Smooth muscle cell (in vitro differentiated cells): ENCODE results near the gene TM4SF4. TPM values are rescaled to one million over a fixed set of nuclear protein-coding genes. Genes with fewer than 3 reads are reported as not detected.

Experiments
- DNase-seq: peaks from one replicate; lab custom pipeline; 2025; ENCODE audit not compliant: unreplicated experiment; lab: John Stamatoyannopoulos, UW
- H2AFZ ChIP-seq: fragments of 200-600 bp; sonication (generic); 2 replicates; pipeline ENCODE4 v1.6.0; 2016; ENCODE audit warnings: antibody characterized with exemption, low read depth, mild to moderate bottlenecking
- H3F3A ChIP-seq: fragments of 200-600 bp; sonication (generic); 2 replicates; pipeline ENCODE4 v1.6.0; 2017; ENCODE audit warnings: antibody characterized with exemption, low read depth
- H3K27ac ChIP-seq: fragments of 200-600 bp; sonication (generic); 2 replicates; pipeline ENCODE4 v1.5.1; 2016; ENCODE audit warnings: low read depth, mild to moderate bottlenecking
- H3K27me3 ChIP-seq: fragments of 200-600 bp; sonication (generic); 2 replicates; pipeline ENCODE4 v1.6.1; 2016; ENCODE audit warnings: low read depth, mild to moderate bottlenecking
- H3K36me3 ChIP-seq: fragments of 200-600 bp; sonication (generic); 2 replicates; pipeline ENCODE4 v1.5.1; 2016; ENCODE audit warnings: low read depth
- H3K4me1 ChIP-seq: fragments of 200-600 bp; sonication (generic); 2 replicates; pipeline ENCODE4 v1.5.1; 2016; ENCODE audit warnings: low read depth
- H3K4me2 ChIP-seq: fragments of 200-600 bp; sonication (generic); 2 replicates; pipeline ENCODE4 v1.6.0; 2016; ENCODE audit warnings: mild to moderate bottlenecking
- H3K4me3 ChIP-seq: fragments of 200-600 bp; sonication (generic); 2 replicates; pipeline ENCODE4 v1.5.1; 2016; ENCODE audit warnings: mild to moderate bottlenecking
- H3K79me2 ChIP-seq: fragments of 200-600 bp; sonication (generic); 2 replicates; pipeline ENCODE4 v1.6.0; 2016; ENCODE audit warnings: low read depth, mild to moderate bottlenecking
- H3K9ac ChIP-seq: fragments of 200-600 bp; sonication (generic); 2 replicates; pipeline ENCODE4 v1.6.0; 2016; ENCODE audit warnings: low read depth
- H3K9me3 ChIP-seq: fragments of 200-600 bp; sonication (generic); replicated peaks from 2 replicates; pipeline ENCODE4 v1.5.1; 2016; ENCODE audit warnings: low read depth
- H4K20me1 ChIP-seq: fragments of 200-600 bp; sonication (generic); 2 replicates; pipeline ENCODE4 v1.6.0; 2016; ENCODE audit warnings: low read depth
- WGBS: methylation state at CpG from one replicate; pipeline ENCODE4 v1.1.7; 2016; ENCODE audit warnings: low lambda C conversion rate; 5-methylcytosine and 5-hydroxymethylcytosine counted together
- polyA plus RNA-seq: library from polyadenylated mRNA; unstranded; fragments of >200 nt; fragmentation: Nextera tagmentation; extraction: Ambion mirVana; gene quantifications from 2 replicates; pipeline ENCODE4 v1.2.1, GENCODE V29; 2016
- total RNA-seq: library from RNA; depleted of rRNA; stranded (reverse); fragments of >200 nt; gene quantifications from 2 replicates; pipeline ENCODE4 v1.2.3, GENCODE V29; 2014
- TF ChIP-seq, protein P1 (sequence below): fragments of 200-600 bp; sonication (generic); IDR thresholded peaks from 2 replicates; pipeline ENCODE4 v1.5.1; 2017; ENCODE audit warnings: borderline replicate concordance, mild to moderate bottlenecking, antibody characterized with exemption; ENCODE audit not compliant: insufficient read depth, poor library complexity, severe bottlenecking

Gene TM4SF4
- total and polyA plus RNA-seq, 2 experiments from 2014 or later, result 0.29 TPM; not detected in 1

- no peaks in the 10 kb centered on the region for H3K27me3 ChIP-seq
- no peak overlapping the region for H3K4me2 ChIP-seq
- no peaks in the 10 kb centered on the region for H3K36me3 ChIP-seq
- H2AFZ ChIP-seq, result no peak overlapping the region
- WGBS, result 60% methylated on average over 4 of the region's 4 CpGs
- H3K27ac ChIP-seq, result no peak overlapping the region
- no peak overlapping the region for H3K4me3 ChIP-seq
- no peak overlapping the region for H3K9ac ChIP-seq
- no peak for DNase-seq
- TF ChIP-seq, protein P1, sequence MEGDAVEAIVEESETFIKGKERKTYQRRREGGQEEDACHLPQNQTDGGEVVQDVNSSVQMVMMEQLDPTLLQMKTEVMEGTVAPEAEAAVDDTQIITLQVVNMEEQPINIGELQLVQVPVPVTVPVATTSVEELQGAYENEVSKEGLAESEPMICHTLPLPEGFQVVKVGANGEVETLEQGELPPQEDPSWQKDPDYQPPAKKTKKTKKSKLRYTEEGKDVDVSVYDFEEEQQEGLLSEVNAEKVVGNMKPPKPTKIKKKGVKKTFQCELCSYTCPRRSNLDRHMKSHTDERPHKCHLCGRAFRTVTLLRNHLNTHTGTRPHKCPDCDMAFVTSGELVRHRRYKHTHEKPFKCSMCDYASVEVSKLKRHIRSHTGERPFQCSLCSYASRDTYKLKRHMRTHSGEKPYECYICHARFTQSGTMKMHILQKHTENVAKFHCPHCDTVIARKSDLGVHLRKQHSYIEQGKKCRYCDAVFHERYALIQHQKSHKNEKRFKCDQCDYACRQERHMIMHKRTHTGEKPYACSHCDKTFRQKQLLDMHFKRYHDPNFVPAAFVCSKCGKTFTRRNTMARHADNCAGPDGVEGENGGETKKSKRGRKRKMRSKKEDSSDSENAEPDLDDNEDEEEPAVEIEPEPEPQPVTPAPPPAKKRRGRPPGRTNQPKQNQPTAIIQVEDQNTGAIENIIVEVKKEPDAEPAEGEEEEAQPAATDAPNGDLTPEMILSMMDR, result no peak
- H3K9me3 ChIP-seq, result no peaks in the 10 kb centered on the region
- H4K20me1 ChIP-seq, result no peaks in the 10 kb centered on the region
- no peaks in the 10 kb centered on the region for H3K79me2 ChIP-seq
- H3K4me1 ChIP-seq, result no peaks in the 10 kb centered on the region
- no peaks in the 10 kb centered on the region for H3F3A ChIP-seq
Measured at GRCh38 chr3:149497966-149498670, 23.6 kb downstream of the TM4SF4 start.

- Histone ChIP-seq H3K79me2 (no peaks in the 10 kb centered on the region), H3K9me3 (no peaks in the 10 kb centered on the region), H3F3A (no peaks in the 10 kb centered on the region), H4K20me1 (no peaks in the 10 kb centered on the region), H3K27ac (peak overlapping the region; percentile 42), H2AFZ (no peak overlapping the region), H3K9ac (peak overlapping the region; percentile 36), H3K36me3 (no peaks in the 10 kb centered on the region), H3K4me1 (no peaks in the 10 kb centered on the region), H3K4me3 (no peak overlapping the region), H3K4me2 (peak overlapping the region; percentile 62), H3K27me3 (no peaks in the 10 kb centered on the region)
- TF ChIP-seq, protein P1, result no peak
- no peak for DNase-seq
- 20% methylated on average over 1 of the region's 1 CpG for WGBS
Measured at GRCh38 chr3:149501524-149501923, 27.0 kb downstream of the TM4SF4 start.

DNA sequence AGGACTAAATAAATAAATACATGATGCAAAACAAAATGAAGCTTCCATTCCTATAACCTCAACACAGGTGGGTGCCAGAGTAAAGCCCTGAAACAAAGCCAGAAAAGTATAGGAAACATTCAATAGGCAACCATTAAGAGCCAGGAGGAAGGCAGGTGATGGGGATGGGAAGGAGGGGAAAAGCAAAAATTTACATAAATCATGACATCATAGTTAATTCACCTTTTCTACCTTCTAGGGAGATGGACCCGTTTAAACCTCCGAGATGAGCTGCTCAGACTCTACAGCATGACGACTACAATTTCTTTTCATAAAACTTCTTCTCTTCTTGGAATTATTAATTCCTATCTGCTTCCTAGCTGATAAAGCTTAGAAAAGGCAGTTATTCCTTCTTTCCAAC, 27.9 kb downstream of the TM4SF4 start:
- WGBS, result 79% methylated on average over 3 of the region's 3 CpGs
- H3K4me1 ChIP-seq, result no peaks in the 10 kb centered on the region
- H3F3A ChIP-seq, result no peaks in the 10 kb centered on the region
- H3K79me2 ChIP-seq, result no peaks in the 10 kb centered on the region
- no peaks in the 10 kb centered on the region for H3K27me3 ChIP-seq
- H3K9ac ChIP-seq, result no peak overlapping the region
- no peaks in the 10 kb centered on the region for H3K36me3 ChIP-seq
- H4K20me1 ChIP-seq, result no peaks in the 10 kb centered on the region
- no peak for DNase-seq
- H3K27ac ChIP-seq, result no peak overlapping the region
- H3K4me3 ChIP-seq, result no peak overlapping the region
- TF ChIP-seq, protein P1, result no peak
- H3K4me2 ChIP-seq, result no peak overlapping the region
- no peak overlapping the region for H2AFZ ChIP-seq
- H3K9me3 ChIP-seq, result no peaks in the 10 kb centered on the region

GRCh38 chr3:149506540-149506939, 32.0 kb downstream of the TM4SF4 start:
- Histone ChIP-seq H3K36me3 (no peaks in the 10 kb centered on the region), H3K27me3 (no peaks in the 10 kb centered on the region), H3K79me2 (no peaks in the 10 kb centered on the region), H3F3A (no peaks in the 10 kb centered on the region), H3K27ac (no peak overlapping the region), H4K20me1 (no peaks in the 10 kb centered on the region), H3K4me2 (no peak overlapping the region), H3K9ac (no peak overlapping the region), H3K4me3 (no peak overlapping the region), H3K9me3 (no peaks in the 10 kb centered on the region), H3K4me1 (peaks cover 10% of the 10 kb centered on the region), H2AFZ (no peak overlapping the region)
- WGBS, result 63% methylated on average over 1 of the region's 1 CpG
- DNase-seq, result no peak
- TF ChIP-seq, protein P1, result no peak
